ENCODE measurements around the gene FABP6.

GRCh38 chr5:160235731-160236130 lies 6.4 kb downstream of the FABP6 start:
- TF ChIP-seq TAF1 (conservative IDR thresholded peaks at IDR 0.05) (no peak), CTCF (IDR thresholded peaks at IDR 0.05; ENCODE audit: low read depth, low read length, missing input control) (no peak), REST (IDR thresholded peaks at IDR 0.05) (no peak), ZBTB33 (IDR thresholded peaks at IDR 0.05) (no peak), MAX (IDR thresholded peaks at IDR 0.05) (no peak), ATF3 (IDR thresholded peaks at IDR 0.05) (no peak), JUND (IDR thresholded peaks at IDR 0.05) (no peak), EGR1 (IDR thresholded peaks at IDR 0.05; ENCODE audit: low read depth in 2 of 2) (no peak), RAD21 (IDR thresholded peaks at IDR 0.05) (no peak), FOXA1 (IDR thresholded peaks at IDR 0.05) (no peak), RXRA (IDR thresholded peaks at IDR 0.05) (no peak)
